Measurements from ENCODE around the gene DIS3L2.

DNA sequence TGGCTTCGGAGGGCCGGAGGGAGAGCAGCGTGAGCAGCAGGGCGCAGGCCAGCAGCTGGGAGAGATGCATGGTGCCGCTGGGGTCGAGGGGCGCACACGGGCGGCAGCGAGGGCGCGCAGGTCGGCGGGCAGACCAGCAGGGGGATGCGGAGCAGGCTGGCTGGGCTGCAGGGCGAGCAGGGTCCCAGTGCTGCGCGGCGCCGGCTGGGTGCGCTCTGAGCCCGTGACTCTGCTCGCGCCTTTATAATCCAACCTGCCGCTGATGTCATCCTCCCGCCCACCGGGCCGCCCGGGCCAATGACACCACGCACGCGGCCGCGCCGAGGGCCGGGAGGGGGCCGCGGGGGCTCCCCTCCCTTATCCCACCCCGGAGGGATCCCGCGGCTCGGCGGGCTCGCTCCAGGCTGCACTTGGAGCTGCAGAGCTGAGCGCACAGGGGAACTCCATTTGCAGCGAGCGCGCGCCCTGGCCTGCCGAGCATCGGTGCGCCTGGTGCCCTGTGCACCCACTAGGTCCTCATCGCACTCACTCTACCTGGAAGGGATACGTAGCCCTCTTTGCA, 35.3 kb upstream of the DIS3L2 start, which contains the start of gene NPPC:
- TF ChIP-seq, protein P1, sequence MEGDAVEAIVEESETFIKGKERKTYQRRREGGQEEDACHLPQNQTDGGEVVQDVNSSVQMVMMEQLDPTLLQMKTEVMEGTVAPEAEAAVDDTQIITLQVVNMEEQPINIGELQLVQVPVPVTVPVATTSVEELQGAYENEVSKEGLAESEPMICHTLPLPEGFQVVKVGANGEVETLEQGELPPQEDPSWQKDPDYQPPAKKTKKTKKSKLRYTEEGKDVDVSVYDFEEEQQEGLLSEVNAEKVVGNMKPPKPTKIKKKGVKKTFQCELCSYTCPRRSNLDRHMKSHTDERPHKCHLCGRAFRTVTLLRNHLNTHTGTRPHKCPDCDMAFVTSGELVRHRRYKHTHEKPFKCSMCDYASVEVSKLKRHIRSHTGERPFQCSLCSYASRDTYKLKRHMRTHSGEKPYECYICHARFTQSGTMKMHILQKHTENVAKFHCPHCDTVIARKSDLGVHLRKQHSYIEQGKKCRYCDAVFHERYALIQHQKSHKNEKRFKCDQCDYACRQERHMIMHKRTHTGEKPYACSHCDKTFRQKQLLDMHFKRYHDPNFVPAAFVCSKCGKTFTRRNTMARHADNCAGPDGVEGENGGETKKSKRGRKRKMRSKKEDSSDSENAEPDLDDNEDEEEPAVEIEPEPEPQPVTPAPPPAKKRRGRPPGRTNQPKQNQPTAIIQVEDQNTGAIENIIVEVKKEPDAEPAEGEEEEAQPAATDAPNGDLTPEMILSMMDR (conservative IDR thresholded peaks at IDR 0.05; ENCODE audit: low read depth in 2 of 2) = peak; percentile 36 to 63; a peak in 2 of 4 replicates
- TF ChIP-seq POLR2AphosphoS5 (IDR thresholded peaks at IDR 0.05; ENCODE audit: low read depth) = peak; percentile 83
- no peak for TF ChIP-seq STAT1 (IDR thresholded peaks at IDR 0.05; ENCODE audit: unreplicated experiment)
- TF ChIP-seq, protein P2, sequence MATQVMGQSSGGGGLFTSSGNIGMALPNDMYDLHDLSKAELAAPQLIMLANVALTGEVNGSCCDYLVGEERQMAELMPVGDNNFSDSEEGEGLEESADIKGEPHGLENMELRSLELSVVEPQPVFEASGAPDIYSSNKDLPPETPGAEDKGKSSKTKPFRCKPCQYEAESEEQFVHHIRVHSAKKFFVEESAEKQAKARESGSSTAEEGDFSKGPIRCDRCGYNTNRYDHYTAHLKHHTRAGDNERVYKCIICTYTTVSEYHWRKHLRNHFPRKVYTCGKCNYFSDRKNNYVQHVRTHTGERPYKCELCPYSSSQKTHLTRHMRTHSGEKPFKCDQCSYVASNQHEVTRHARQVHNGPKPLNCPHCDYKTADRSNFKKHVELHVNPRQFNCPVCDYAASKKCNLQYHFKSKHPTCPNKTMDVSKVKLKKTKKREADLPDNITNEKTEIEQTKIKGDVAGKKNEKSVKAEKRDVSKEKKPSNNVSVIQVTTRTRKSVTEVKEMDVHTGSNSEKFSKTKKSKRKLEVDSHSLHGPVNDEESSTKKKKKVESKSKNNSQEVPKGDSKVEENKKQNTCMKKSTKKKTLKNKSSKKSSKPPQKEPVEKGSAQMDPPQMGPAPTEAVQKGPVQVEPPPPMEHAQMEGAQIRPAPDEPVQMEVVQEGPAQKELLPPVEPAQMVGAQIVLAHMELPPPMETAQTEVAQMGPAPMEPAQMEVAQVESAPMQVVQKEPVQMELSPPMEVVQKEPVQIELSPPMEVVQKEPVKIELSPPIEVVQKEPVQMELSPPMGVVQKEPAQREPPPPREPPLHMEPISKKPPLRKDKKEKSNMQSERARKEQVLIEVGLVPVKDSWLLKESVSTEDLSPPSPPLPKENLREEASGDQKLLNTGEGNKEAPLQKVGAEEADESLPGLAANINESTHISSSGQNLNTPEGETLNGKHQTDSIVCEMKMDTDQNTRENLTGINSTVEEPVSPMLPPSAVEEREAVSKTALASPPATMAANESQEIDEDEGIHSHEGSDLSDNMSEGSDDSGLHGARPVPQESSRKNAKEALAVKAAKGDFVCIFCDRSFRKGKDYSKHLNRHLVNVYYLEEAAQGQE (IDR thresholded peaks at IDR 0.05; ENCODE audit: unreplicated experiment) = no peak
- TF ChIP-seq JUNB (IDR thresholded peaks at IDR 0.05; ENCODE audit: unreplicated experiment) = no peak
- TF ChIP-seq, protein P3, sequence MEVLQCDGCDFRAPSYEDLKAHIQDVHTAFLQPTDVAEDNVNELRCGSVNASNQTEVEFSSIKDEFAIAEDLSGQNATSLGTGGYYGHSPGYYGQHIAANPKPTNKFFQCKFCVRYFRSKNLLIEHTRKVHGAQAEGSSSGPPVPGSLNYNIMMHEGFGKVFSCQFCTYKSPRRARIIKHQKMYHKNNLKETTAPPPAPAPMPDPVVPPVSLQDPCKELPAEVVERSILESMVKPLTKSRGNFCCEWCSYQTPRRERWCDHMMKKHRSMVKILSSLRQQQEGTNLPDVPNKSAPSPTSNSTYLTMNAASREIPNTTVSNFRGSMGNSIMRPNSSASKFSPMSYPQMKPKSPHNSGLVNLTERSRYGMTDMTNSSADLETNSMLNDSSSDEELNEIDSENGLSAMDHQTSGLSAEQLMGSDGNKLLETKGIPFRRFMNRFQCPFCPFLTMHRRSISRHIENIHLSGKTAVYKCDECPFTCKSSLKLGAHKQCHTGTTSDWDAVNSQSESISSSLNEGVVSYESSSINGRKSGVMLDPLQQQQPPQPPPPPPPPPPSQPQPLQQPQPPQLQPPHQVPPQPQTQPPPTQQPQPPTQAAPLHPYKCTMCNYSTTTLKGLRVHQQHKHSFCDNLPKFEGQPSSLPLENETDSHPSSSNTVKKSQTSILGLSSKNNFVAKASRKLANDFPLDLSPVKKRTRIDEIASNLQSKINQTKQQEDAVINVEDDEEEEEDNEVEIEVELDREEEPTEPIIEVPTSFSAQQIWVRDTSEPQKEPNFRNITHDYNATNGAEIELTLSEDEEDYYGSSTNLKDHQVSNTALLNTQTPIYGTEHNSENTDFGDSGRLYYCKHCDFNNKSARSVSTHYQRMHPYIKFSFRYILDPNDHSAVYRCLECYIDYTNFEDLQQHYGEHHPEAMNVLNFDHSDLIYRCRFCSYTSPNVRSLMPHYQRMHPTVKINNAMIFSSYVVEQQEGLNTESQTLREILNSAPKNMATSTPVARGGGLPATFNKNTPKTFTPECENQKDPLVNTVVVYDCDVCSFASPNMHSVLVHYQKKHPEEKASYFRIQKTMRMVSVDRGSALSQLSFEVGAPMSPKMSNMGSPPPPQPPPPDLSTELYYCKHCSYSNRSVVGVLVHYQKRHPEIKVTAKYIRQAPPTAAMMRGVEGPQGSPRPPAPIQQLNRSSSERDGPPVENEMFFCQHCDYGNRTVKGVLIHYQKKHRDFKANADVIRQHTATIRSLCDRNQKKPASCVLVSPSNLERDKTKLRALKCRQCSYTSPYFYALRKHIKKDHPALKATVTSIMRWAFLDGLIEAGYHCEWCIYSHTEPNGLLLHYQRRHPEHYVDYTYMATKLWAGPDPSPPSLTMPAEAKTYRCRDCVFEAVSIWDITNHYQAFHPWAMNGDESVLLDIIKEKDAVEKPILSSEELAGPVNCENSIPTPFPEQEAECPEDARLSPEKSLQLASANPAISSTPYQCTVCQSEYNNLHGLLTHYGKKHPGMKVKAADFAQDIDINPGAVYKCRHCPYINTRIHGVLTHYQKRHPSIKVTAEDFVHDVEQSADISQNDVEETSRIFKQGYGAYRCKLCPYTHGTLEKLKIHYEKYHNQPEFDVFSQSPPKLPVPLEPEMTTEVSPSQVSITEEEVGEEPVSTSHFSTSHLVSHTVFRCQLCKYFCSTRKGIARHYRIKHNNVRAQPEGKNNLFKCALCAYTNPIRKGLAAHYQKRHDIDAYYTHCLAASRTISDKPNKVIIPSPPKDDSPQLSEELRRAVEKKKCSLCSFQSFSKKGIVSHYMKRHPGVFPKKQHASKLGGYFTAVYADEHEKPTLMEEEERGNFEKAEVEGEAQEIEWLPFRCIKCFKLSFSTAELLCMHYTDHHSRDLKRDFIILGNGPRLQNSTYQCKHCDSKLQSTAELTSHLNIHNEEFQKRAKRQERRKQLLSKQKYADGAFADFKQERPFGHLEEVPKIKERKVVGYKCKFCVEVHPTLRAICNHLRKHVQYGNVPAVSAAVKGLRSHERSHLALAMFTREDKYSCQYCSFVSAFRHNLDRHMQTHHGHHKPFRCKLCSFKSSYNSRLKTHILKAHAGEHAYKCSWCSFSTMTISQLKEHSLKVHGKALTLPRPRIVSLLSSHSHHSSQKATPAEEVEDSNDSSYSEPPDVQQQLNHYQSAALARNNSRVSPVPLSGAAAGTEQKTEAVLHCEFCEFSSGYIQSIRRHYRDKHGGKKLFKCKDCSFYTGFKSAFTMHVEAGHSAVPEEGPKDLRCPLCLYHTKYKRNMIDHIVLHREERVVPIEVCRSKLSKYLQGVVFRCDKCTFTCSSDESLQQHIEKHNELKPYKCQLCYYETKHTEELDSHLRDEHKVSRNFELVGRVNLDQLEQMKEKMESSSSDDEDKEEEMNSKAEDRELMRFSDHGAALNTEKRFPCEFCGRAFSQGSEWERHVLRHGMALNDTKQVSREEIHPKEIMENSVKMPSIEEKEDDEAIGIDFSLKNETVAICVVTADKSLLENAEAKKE (CRISPR knock-in tag; IDR thresholded peaks at IDR 0.05) = no peak
- no peak for TF ChIP-seq EZH2phosphoT487 (IDR thresholded peaks at IDR 0.05; ENCODE audit: unreplicated experiment)
- TF ChIP-seq EZH2 (IDR thresholded peaks at IDR 0.05; ENCODE audit: low read depth, unreplicated experiment) = no peak
